Endothelial cell of umbilical vein (primary cell): ENCODE data around the gene SDHC.

Experiments used
- CTCF ChIP-seq, 2 donors: IDR thresholded peaks; 1 replicate in 1 of 2; 2 replicates in 1 of 2; pipeline ENCODE4 v1.5.1; 2011; ENCODE audit warnings: low read length in 2 of 2, mild to moderate bottlenecking in 2 of 2, moderate library complexity in 2 of 2, control low read depth in 1 of 2, inconsistent platforms in 1 of 2, low read depth in 1 of 2; ENCODE audit not compliant: insufficient read depth in 1 of 2; ENCODE audit errors: extremely low read depth in 1 of 2
- EZH2 ChIP-seq: IDR thresholded peaks from 2 replicates; pipeline ENCODE4 v1.6.1; 2012; ENCODE audit warnings: borderline replicate concordance, low read depth, mild to moderate bottlenecking, moderate library complexity, low read length, inconsistent platforms; ENCODE audit not compliant: severe bottlenecking
- POLR2A ChIP-seq: IDR thresholded peaks from 2 replicates; pipeline ENCODE4 v1.6.1; 2012; ENCODE audit warnings: low read depth, mild to moderate bottlenecking, control low read depth, low read length

GRCh38 chr1:161266202-161266601 lies 48.0 kb upstream of the SDHC start:
- TF ChIP-seq POLR2A (no peak), CTCF (IDR thresholded peaks at IDR 0.05; ENCODE audit: extremely low read depth in 1 of 2, insufficient read depth in 1 of 2, low read depth in 1 of 2, low read length in 2 of 2) (no peak), EZH2 (no peak)
